ENCODE data around the gene TRIM29. TPM values are rescaled to one million over a fixed set of nuclear protein-coding genes. Genes with fewer than 3 reads are reported as not detected.

The TRIM29 gene
- total and polyA plus RNA-seq, 10 of the 15 experiments (the other 5 are each of a cell fraction or from before 2014, with no cell fraction given), result 0.08 to 0.67 (median 0.26) TPM; not detected in 5

DNA sequence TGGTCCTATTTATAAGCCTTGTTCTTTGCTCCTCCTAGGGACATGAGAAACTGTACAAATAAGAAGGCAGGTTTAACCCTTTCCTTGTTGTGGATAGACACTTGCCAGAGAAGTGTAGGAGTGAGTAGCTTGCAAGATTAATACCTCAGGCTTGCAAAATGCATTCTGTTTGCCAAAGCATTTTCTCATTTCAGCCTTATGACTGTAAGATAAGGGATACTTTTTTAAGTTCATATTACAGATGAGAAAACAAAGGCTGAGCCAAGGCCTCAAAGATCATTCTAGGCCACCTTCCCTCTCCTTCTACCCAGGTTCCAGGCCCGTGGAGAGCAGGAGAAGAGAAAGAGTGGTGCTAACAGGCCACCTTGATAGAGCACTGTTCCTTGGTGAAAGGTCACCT, 46.8 kb downstream of the TRIM29 start:
- Histone ChIP-seq H3K27ac (ENCODE audit: control insufficient read depth, insufficient read depth) (no peak overlapping the region), H3K79me2 (ENCODE audit: control insufficient read depth, insufficient read depth, low read length) (no peaks in the 10 kb centered on the region), H3K9me3 (replicated peaks; ENCODE audit: control insufficient read depth, insufficient read depth, low read length) (peaks cover 1% of the 10 kb centered on the region; the same call in 2 of the 3 replicates), H4K20me1 (ENCODE audit: control insufficient read depth, insufficient read depth) (no peaks in the 10 kb centered on the region), H3K4me1 (ENCODE audit: control insufficient read depth, insufficient read depth, low read length) (no peaks in the 10 kb centered on the region), H3K36me3 (ENCODE audit: control insufficient read depth in 2 of 2, insufficient read depth in 2 of 2, low read length in 1 of 2) (no peaks in the 10 kb centered on the region), H3K27me3 (replicated peaks in 1 of 2; ENCODE audit: control insufficient read depth in 2 of 2, insufficient read depth in 2 of 2, low read length in 1 of 2) (peaks cover 0 to 1% of the 10 kb centered on the region in 2 experiments; a peak in 2 of 4 replicates), H3K9ac (ENCODE audit: control insufficient read depth, insufficient read depth, low read length) (no peak overlapping the region), H2AFZ (ENCODE audit: control insufficient read depth, low read depth, low read length) (no peak overlapping the region), H3K4me3 (no peak overlapping the region), H3K4me2 (ENCODE audit: control insufficient read depth, insufficient read depth) (no peak overlapping the region)
- RAD21 ChIA-PET (ENCODE audit: unreplicated experiment), result no interaction called here
- SMC1A ChIA-PET (ENCODE audit: uncharacterized antibody, unreplicated experiment), result no interaction called here
- TF ChIP-seq CHD1 (IDR thresholded peaks at IDR 0.05; ENCODE audit: low read depth, low read length) (no peak), DPF2 (IDR thresholded peaks at IDR 0.05) (no peak), MYB (IDR thresholded peaks at IDR 0.05; ENCODE audit: borderline replicate concordance, low read depth, low read length) (no peak), MYC (IDR thresholded peaks at IDR 0.05; ENCODE audit: insufficient read depth, insufficient read length, insufficient replicate concordance, low read length, severe bottlenecking) (no peak), SMC3 (IDR thresholded peaks at IDR 0.05; ENCODE audit: borderline replicate concordance, low read length) (no peak), EP300 (IDR thresholded peaks at IDR 0.05; ENCODE audit: borderline replicate concordance in 1 of 2, control insufficient read depth in 1 of 2, low read depth in 2 of 2, low read length in 2 of 2) (no peak), ETV6 (conservative IDR thresholded peaks at IDR 0.05 in 1 of 2, IDR thresholded peaks at IDR 0.05 in 1 of 2; ENCODE audit: borderline replicate concordance in 1 of 2, low read depth in 1 of 2) (no peak), STAT3 (IDR thresholded peaks at IDR 0.05; ENCODE audit: low read depth, low read length) (no peak), NR2C2 (IDR thresholded peaks at IDR 0.05; ENCODE audit: borderline replicate concordance, control insufficient read depth, insufficient read length, low read depth) (no peak), SUPT20H (IDR thresholded peaks at IDR 0.05; ENCODE audit: borderline replicate concordance, control insufficient read depth, low read depth, low read length) (no peak)
- TF ChIP-seq, protein P1, sequence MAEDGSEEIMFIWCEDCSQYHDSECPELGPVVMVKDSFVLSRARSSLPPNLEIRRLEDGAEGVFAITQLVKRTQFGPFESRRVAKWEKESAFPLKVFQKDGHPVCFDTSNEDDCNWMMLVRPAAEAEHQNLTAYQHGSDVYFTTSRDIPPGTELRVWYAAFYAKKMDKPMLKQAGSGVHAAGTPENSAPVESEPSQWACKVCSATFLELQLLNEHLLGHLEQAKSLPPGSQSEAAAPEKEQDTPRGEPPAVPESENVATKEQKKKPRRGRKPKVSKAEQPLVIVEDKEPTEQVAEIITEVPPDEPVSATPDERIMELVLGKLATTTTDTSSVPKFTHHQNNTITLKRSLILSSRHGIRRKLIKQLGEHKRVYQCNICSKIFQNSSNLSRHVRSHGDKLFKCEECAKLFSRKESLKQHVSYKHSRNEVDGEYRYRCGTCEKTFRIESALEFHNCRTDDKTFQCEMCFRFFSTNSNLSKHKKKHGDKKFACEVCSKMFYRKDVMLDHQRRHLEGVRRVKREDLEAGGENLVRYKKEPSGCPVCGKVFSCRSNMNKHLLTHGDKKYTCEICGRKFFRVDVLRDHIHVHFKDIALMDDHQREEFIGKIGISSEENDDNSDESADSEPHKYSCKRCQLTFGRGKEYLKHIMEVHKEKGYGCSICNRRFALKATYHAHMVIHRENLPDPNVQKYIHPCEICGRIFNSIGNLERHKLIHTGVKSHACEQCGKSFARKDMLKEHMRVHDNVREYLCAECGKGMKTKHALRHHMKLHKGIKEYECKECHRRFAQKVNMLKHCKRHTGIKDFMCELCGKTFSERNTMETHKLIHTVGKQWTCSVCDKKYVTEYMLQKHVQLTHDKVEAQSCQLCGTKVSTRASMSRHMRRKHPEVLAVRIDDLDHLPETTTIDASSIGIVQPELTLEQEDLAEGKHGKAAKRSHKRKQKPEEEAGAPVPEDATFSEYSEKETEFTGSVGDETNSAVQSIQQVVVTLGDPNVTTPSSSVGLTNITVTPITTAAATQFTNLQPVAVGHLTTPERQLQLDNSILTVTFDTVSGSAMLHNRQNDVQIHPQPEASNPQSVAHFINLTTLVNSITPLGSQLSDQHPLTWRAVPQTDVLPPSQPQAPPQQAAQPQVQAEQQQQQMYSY (CRISPR knock-in tag; IDR thresholded peaks at IDR 0.05), result no peak
- in situ Hi-C loops (cut with MboI) (no loop called here), intact Hi-C loops (cut with micrococcal nuclease; ENCODE audit: unreplicated experiment) (no loop called here)
- CTCF ChIA-PET, result no interaction called here
- WGBS (ENCODE audit: insufficient coverage, insufficient replicate concordance, low lambda C conversion rate, missing lambda C conversion rate), result 0% methylated on average over 1 of the region's 1 CpG
- no TSS peak for BruUV-seq (replicated peaks)
- FAIRE-seq (no peak), ATAC-seq (no peak), DNase-seq (ENCODE audit: low read depth, low spot score) (no peak)
- POLR2A ChIA-PET, result no interaction called here
